ENCODE results near the gene PRIMA1. TPM values are rescaled to one million over a fixed set of nuclear protein-coding genes. Genes with fewer than 3 reads are reported as not detected.

The PRIMA1 gene
- total RNA-seq, 1 experiment from 2014 or later: 2.3 TPM

DNA sequence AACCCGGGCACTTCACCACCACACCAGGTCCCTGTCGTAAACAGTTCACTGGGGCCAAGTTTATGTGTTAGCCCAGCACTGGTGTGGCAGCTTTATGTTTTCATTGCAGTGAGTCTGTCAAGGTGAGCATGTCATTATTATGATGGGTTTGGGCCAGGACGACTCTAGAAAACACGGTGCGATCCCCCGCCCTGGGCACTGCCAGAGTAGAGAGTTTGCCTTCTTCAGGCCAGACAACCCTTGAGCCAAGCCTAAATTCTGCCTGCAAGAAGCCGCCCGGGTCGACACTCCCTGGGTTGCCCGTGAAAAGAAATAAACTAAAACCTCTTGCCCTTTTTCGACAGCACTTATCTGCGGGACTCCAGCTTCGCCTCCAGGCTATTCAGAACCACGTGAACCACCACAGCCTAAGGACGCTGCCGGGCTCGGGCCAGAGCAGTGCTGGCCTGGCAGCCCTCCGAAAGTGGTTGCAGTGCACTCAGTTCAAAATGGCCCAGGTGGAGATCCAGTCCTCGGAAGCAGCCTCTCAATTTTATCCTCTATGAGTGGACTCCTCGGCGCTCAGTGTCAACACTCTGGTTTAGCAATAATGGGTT lies 81.8 kb downstream of the PRIMA1 start:
- Histone ChIP-seq H4K5ac (ENCODE audit: insufficient read length, low read depth, low read length) (no peak overlapping the region), H3K4me1 (ENCODE audit: insufficient read depth, low read length) (no peaks in the 10 kb centered on the region), H3K79me1 (ENCODE audit: insufficient read depth, low read depth, low read length, poor library complexity, severe bottlenecking) (no peaks in the 10 kb centered on the region), H2BK15ac (ENCODE audit: low read depth, low read length) (no peak overlapping the region), H2AFZ (ENCODE audit: low read length) (no peak overlapping the region), H3K27ac (ENCODE audit: insufficient read length, low read depth, low read length) (no peak overlapping the region), H3K18ac (ENCODE audit: insufficient read length, low read depth, low read length) (no peak overlapping the region), H2BK20ac (ENCODE audit: low read depth, low read length, poor library complexity, severe bottlenecking) (no peak overlapping the region), H3T11ph (ENCODE audit: low read length) (no peak overlapping the region), H3K9ac (ENCODE audit: extremely low read depth, insufficient read length, low read length) (no peak overlapping the region), H4K8ac (replicated peaks; ENCODE audit: insufficient read length, low read depth, low read length) (no peak overlapping the region), H2AK5ac (ENCODE audit: insufficient read length, low read length) (no peak overlapping the region), H3K79me2 (ENCODE audit: insufficient read depth, low read length) (no peaks in the 10 kb centered on the region), H3K23ac (ENCODE audit: insufficient read length, low read depth, low read length) (no peak overlapping the region), H4K20me1 (ENCODE audit: control insufficient read depth, insufficient read depth, insufficient read length) (no peaks in the 10 kb centered on the region), H2BK5ac (ENCODE audit: insufficient read length, low read length) (no peak overlapping the region), H3K9me3 (ENCODE audit: control insufficient read depth, low read depth, low read length) (no peaks in the 10 kb centered on the region), H3K23me2 (ENCODE audit: insufficient read length, low read depth, low read length, poor library complexity, severe bottlenecking) (no peaks in the 10 kb centered on the region), H2BK120ac (ENCODE audit: low read depth, low read length, poor library complexity, severe bottlenecking) (no peak overlapping the region), H3K14ac (ENCODE audit: insufficient read depth, low read length) (no peak overlapping the region), H2BK12ac (ENCODE audit: insufficient read length, low read depth, low read length) (no peak overlapping the region), H3K56ac (ENCODE audit: insufficient read length, low read depth, low read length) (no peak overlapping the region), H3K27me3 (ENCODE audit: insufficient read depth, low read length) (no peaks in the 10 kb centered on the region), H3K4me2 (ENCODE audit: insufficient read depth, insufficient read length, low read length) (no peak overlapping the region), H4K91ac (ENCODE audit: insufficient read length, low read depth, low read length) (no peak overlapping the region), H3K4ac (ENCODE audit: low read depth, low read length) (no peak overlapping the region)
- H3K36me3 Mint-ChIP-seq (ENCODE audit: insufficient read depth in 1 of 3, low read depth in 3 of 3): no peaks in the 10 kb centered on the region; a peak in 1 of 7 replicates
- no peak overlapping the region for H3K4me3 Mint-ChIP-seq
- no peaks in the 10 kb centered on the region for H3K4me1 Mint-ChIP-seq
- H3K27me3 Mint-ChIP-seq (ENCODE audit: low read depth): no peaks in the 10 kb centered on the region
- TF ChIP-seq, protein P1, sequence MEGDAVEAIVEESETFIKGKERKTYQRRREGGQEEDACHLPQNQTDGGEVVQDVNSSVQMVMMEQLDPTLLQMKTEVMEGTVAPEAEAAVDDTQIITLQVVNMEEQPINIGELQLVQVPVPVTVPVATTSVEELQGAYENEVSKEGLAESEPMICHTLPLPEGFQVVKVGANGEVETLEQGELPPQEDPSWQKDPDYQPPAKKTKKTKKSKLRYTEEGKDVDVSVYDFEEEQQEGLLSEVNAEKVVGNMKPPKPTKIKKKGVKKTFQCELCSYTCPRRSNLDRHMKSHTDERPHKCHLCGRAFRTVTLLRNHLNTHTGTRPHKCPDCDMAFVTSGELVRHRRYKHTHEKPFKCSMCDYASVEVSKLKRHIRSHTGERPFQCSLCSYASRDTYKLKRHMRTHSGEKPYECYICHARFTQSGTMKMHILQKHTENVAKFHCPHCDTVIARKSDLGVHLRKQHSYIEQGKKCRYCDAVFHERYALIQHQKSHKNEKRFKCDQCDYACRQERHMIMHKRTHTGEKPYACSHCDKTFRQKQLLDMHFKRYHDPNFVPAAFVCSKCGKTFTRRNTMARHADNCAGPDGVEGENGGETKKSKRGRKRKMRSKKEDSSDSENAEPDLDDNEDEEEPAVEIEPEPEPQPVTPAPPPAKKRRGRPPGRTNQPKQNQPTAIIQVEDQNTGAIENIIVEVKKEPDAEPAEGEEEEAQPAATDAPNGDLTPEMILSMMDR (conservative IDR thresholded peaks at IDR 0.05): no peak
- H3K27ac Mint-ChIP-seq: 0 out of 7 replicates have a peak overlapping the region, but pooled peaks of 1 of the 3 experiments have one; percentile 41
- no peak for DNase-seq
- no CpG with 5 or more reads among the region's 21 CpGs for WGBS (ENCODE audit: extremely low coverage, insufficient read length, low lambda C conversion rate)
- H3K9me3 Mint-ChIP-seq: no peaks in the 10 kb centered on the region

Data from H9 (cell line).